ENCODE results near the gene VPS37B.

GRCh38 chr12:122875590-122876220 lies 20.2 kb downstream of the VPS37B start:
- TF ChIP-seq CTCF (IDR thresholded peaks at IDR 0.05) (no peak), POLR2A (IDR thresholded peaks at IDR 0.05) (no peak)

All from right lobe of liver (tissue), 4 donors.